Measurements from ENCODE around the gene NRCAM. TPM values are rescaled to one million over a fixed set of nuclear protein-coding genes. Genes with fewer than 3 reads are reported as not detected.

NRCAM gene
- total and polyA plus RNA-seq, 2 of the 8 experiments (the other 6 are each of a cell fraction or from before 2014, with no cell fraction given): 2.7 to 3.8 TPM

DNA sequence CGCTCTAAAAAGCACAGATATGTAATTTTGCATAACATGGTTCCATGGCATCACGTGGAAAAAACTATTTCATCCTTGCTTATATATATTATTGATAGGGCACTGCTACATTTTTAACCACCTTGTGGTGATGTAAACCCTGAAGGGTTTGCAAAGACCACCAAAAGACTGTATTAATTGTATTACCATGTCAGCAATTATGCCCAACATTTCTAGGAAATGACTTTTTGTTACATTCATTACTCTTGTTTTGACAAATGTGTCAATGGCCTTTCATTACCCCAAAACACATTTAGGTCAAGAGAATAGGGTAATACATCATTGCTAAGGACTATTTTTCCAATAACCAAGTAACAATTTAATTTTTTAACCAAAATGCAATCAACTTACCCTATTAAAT is 142.2 kb downstream of the NRCAM start:
- no peaks in the 10 kb centered on the region for H3K79me2 ChIP-seq (ENCODE audit: control insufficient read depth in 1 of 2, insufficient read depth in 2 of 2, low read length in 2 of 2)
- ChIA-PET CTCF (ENCODE audit: partially characterized antibody) (no interaction called here), POLR2A (ENCODE audit: partially characterized antibody) (no interaction called here)
- H2BK120ac ChIP-seq (replicated peaks; ENCODE audit: low read depth, low read length): no peak overlapping the region
- H4K91ac ChIP-seq (replicated peaks; ENCODE audit: insufficient read length, low read length): no peak overlapping the region
- no peak overlapping the region for H2BK15ac ChIP-seq (ENCODE audit: low read length)
- no peak overlapping the region for H3K27ac ChIP-seq (ENCODE audit: low read depth, low read length)
- H3K9ac ChIP-seq (replicated peaks in 1 of 4; ENCODE audit: extremely low read depth in 1 of 4, low read depth in 3 of 4, low read length in 3 of 4): no peak overlapping the region
- no peak overlapping the region for H2BK5ac ChIP-seq (ENCODE audit: low read depth, low read length)
- H3K79me1 ChIP-seq (ENCODE audit: low read depth, low read length): no peaks in the 10 kb centered on the region
- H2BK12ac ChIP-seq (ENCODE audit: low read depth, low read length): no peak overlapping the region
- H3K14ac ChIP-seq (ENCODE audit: insufficient read length): no peak overlapping the region
- H4K5ac ChIP-seq (ENCODE audit: insufficient read length, low read depth, low read length): no peak overlapping the region
- no peaks in the 10 kb centered on the region for H3K36me3 ChIP-seq (ENCODE audit: control insufficient read depth in 2 of 4, insufficient read depth in 4 of 4, low read length in 3 of 4)
- H4K8ac ChIP-seq (ENCODE audit: extremely low read depth, insufficient read depth, low read length): no peak overlapping the region
- no peak overlapping the region for H3K23ac ChIP-seq (ENCODE audit: insufficient read length)
- H3K4ac ChIP-seq (replicated peaks; ENCODE audit: insufficient read length, low read depth, low read length): no peak overlapping the region
- no peak overlapping the region for H3K4me3 ChIP-seq (ENCODE audit: extremely low read depth in 1 of 4, insufficient read depth in 2 of 4, low read depth in 3 of 4, low read length in 4 of 4)
- H3K9me3 ChIP-seq (ENCODE audit: insufficient read depth in 2 of 2, low read depth in 1 of 2, low read length in 1 of 2): no peaks in the 10 kb centered on the region
- no peak overlapping the region for H3K56ac ChIP-seq (replicated peaks; ENCODE audit: insufficient read length, low read depth, low read length)
- no peak for FAIRE-seq
- H3K27me3 ChIP-seq (replicated peaks in 1 of 4; ENCODE audit: control insufficient read depth in 3 of 4, extremely low read depth in 1 of 4, insufficient read depth in 3 of 4, low read length in 3 of 4): no peaks in the 10 kb centered on the region
- H3K23me2 ChIP-seq (ENCODE audit: low read depth, low read length): no peaks in the 10 kb centered on the region
- 98% methylated on average over 2 of the region's 2 CpGs; no CpG with 5 or more reads in 1 of the 2 experiments for WGBS, 2 experiments (ENCODE audit: extremely low coverage in 1 of 2, insufficient coverage in 1 of 2, insufficient read length in 1 of 2, insufficient replicate concordance in 2 of 2, low coverage in 1 of 2, low lambda C conversion rate in 2 of 2, missing lambda C conversion rate in 1 of 2)
- H4K20me1 ChIP-seq (replicated peaks in 1 of 2; ENCODE audit: control insufficient read depth in 1 of 2, insufficient read depth in 2 of 2, low read length in 2 of 2): no peaks in the 10 kb centered on the region
- no peak overlapping the region for H3K4me2 ChIP-seq (ENCODE audit: insufficient read depth in 1 of 2, low read depth in 2 of 2, low read length in 2 of 2)
- H3K18ac ChIP-seq (ENCODE audit: extremely low read depth, low read length): no peak overlapping the region
- DNase-seq (ENCODE audit: low read depth in 1 of 2, low spot score in 2 of 2): no peak
- no peak overlapping the region for H2BK20ac ChIP-seq (ENCODE audit: low read length)
- no peak overlapping the region for H2AFZ ChIP-seq (ENCODE audit: low read length)
- H3K4me1 ChIP-seq (replicated peaks in 1 of 4; ENCODE audit: control insufficient read depth in 3 of 4, insufficient read depth in 4 of 4, low read length in 3 of 4): peaks cover 0 to 10% (median 4%) of the 10 kb centered on the region in 4 experiments; a peak in 3 of 7 replicates
- H2AK5ac ChIP-seq (ENCODE audit: low read depth, low read length): no peak overlapping the region
- no peak for TF ChIP-seq EZH2 (IDR thresholded peaks at IDR 0.05; ENCODE audit: low read depth, low read length, severe bottlenecking)

All from H1 (cell line).